Dermis blood vessel endothelial cell (primary cell): Measurements from ENCODE around the gene MYO3A. TPM values are rescaled to one million over a fixed set of nuclear protein-coding genes. Genes with fewer than 3 reads are reported as not detected.
"Not testable (repeated sequence)": the region's sequence is repeated elsewhere in the genome, so short reads cannot be mapped to it uniquely, and the experiment has no call there.

Experiments used
- DNase-seq: peaks from one replicate; pipeline ENCODE4 v3.0.0; 2010
- total RNA-seq: library from RNA; depleted of rRNA; stranded (reverse); fragments of >200 nt; gene quantifications from 2 replicates; pipeline ENCODE4 v1.2.3, GENCODE V29; 2014

Gene MYO3A
- total RNA-seq, 1 donor from 2014 or later: not detected

DNA sequence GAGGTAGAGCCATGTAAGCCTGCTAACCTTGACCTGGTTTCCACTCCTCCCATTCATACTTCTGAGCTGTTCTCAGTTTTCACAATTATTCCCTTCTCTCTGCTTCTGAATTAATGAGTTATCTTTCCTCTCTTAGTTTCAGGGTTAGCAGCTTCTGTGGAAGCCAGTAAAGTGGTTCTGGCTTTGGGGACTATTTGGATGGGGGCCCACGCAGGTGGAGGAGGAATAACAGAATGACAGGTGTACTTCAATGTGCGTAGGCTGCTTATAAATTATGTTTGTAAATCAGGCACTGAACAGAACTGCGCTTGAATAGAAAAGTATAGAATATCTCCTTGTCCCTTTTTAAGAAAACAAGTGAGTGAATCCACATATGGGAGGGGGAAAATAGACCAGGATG, 153.6 kb downstream of the MYO3A start:
- DNase-seq: no peak

DNA sequence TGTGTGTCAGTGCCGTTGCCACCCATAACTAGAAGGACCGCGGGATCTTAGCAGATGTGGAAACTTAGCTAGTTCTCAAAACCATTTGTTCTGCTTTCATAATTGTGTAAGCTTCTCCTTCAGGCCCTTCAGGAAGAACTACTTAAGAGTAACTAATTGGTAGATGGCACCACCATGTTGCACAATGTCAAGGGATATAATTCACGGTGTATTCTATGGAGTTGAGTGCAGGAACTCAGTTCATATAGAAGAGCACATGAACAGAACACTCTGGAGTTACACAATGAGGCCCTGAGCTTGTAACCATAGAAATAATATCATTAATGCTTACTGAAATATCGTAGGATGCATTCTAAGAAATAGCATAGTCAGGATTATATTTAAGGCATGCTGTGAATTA, 156.0 kb downstream of the MYO3A start:
- DNase-seq: no peak

DNA sequence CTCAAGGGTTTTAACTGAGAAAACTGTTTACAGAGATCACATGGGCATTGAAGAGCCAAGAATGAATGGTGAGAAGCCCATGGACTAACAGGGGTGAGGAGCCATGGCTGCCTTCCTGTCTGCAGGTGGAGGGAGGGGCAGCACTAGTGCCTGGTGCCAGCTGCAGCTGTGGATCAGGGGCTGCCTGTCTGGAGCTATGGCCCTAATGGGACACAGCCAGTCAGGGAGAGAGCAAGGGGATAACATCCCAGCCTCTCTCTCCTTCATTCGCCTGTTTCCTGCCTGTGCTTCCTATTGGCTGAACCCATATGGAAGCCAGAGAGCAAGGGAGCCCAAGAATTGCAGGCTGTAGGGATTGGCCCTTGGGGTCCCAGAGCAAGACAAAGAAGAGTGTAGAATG, 156.7 kb downstream of the MYO3A start:
- no peak for DNase-seq

DNA sequence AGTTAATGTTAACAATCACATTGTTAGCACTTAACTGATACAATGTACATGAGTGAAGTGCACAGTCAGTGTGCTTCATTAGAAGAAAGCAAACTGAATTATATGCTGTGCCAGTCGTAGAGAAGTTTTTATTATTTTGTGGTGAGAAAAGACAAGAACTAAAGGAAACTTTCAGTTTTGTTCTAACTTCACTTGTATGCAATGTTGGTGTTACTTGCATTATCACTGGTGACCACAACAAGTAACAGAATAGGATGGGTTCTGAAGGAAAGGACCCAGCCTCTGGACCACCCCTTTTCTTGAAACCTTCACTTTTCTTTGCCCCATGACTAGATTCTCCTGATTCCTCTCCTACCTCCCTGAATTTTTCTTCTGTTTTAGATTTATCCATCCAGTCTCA, 159.2 kb downstream of the MYO3A start:
- DNase-seq: no peak

DNA sequence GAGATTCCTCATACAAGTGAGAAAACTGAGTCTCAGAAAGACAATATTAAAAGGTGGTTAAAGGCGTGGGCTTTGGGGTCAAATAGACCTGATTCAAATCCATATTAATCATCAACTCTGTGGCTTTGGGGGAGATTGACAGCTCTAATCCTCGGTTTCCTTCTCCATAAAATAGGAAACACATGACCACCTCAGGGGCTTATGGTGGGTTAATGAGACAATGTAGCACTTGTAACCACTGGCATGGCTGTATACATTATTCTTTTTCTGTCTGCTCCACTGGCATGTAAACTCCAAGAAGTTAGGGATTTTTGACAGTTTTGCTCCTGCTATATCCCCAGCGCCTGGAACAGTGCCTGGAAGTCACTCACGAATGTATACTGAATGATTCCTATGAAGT, 161.8 kb downstream of the MYO3A start:
- DNase-seq: no peak

DNA sequence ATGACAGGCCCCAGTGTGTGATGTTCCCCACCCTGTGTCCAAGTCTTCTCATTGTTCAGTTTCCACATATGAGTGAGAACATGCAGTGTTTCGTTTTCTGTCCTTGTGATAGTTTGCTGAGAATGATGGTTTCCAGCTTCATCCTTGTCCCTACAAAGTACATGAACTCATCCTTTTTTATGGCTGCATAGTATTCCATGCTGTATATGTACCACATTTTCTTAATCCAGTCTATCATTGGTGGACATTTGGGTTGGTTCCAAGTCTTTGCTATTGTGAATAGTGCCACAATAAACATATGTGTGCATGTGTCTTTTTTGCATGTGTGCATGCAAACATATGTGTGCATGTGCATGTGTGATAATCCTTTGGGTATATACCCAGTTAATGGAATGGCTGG, 163.5 kb downstream of the MYO3A start:
- DNase-seq: not testable (repeated sequence)

DNA sequence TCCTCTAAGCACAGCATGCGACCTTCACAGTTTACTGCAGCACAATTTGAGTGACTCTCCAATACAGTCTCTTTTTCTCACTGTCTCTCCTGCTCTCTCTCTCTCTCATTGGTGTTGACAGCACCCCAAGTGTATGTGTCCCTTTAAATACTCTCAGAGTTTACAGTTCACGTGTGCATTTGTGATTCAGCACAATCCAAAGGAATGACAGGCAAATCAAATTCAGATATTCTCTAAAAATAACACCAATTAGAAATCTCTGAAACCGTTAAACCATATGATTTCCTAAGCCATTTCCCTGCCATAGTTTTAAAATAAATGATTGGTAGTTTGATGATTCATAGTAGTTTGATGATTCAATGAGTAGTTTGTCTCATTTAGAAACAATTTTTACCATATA, 178.5 kb downstream of the MYO3A start:
- DNase-seq: no peak

DNA sequence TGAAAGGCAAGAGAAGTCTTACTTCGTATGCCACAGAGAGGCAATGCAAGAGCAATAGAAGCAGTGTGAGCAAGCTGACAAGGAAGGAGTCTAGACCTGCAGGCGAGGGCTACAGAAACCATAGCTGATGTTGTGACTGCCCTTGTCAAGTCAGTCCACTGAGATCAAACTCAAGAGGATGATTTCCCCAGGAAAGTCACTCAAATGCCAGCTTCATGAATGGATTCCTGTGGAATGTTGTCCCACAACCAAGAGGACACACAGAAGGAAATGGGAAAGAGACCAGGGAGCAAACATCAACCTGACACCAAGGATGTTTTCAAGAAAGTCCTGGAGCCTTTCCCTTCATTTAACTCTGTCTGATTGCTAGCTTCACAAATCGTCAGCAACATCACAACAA, 204.6 kb downstream of the MYO3A start:
- DNase-seq: no peak

DNA sequence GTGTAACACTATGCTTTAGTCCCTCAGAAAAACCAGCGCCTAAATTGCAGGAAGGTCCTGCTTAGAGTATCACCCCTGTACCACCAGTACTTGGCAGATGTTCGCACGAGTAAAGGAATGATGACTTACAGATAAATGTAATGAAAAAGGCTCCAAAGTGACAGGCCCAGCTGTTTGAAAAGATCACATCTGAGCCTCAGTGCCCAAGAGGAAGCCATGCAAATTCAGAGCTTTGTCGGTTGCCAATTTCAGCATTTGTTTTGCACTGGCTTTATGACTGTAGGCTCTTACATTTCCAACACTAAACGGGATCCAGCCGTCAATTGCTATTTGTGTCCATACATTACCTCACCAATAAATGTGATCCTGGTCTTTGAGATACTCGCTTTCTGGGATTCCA, 222.0 kb downstream of the MYO3A start:
- no peak for DNase-seq

DNA sequence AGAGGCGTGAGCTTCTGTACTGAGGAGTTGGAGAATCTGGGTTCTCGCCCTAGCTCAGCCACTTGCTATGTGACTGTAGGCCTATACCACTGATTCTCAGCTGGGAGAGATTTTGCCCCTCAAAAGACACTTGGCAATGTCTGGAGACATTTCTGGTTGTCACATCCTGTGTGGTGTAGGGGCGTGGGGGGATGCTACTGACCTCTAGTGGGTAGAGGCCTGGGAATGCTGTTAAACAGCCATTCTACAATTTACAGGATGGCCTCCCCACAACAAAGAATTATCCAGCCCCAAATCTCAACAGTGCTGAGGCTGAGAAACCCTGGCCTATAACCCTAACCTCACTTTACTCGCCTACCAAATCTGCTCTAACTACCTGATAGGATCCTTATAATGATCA, 223.7 kb downstream of the MYO3A start:
- no peak for DNase-seq

DNA sequence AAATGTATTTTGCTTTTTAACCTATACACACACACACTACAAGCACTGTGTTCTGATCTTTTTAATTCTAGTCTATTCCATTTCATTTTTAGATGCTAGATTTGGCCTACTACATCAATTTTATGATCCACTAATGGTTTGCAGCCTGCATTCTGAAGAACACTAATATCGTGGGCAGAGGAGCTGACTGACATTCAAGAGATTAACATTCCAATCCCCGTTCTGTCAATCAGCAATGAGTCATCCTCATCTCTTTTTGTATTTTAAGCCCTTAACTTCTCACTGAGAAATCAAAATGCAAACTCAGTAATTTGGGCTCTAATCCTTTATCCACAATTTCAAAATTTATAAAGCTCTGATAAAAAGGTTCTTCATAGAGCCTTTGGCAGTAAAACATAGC, 235.4 kb downstream of the MYO3A start:
- DNase-seq: no peak

DNA sequence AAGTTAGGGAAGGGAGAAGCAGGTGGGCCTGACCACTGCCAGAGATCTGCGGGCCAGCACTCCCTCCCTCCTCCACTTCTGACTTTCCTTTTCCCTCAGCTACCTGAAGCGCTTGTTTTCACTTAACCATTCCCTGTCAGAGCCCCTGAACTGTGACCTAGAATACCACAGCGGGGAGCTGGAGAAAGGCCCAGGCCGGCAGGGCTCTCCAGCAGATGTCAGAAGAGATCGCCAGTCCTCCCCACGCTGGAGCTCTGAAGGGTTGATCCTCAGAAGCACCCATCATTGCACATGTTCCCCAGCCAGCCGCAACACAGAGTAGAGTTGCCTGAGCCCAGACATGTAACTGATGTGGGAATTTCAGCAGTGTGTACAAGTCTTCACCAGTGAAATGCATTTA, 238.1 kb downstream of the MYO3A start:
- no peak for DNase-seq

DNA sequence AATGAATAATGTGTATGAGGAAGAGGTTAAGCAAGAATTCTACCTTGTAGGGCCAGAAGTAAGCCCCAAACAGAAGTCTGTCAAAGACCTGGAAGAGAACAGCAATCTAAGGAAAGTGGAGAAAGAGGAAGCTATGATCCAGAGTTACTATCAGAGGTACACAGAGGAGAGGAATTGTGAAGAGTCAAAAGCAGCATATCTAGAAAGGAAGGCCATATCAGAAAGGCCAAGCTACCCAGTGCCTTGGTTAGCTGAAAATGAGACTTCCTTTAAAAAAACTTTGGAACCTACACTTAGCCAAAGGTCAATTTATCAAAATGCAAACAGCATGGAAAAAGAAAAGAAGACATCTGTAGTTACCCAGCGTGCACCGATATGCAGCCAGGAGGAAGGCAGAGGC, 239.8 kb downstream of the MYO3A start:
- no peak for DNase-seq

DNA sequence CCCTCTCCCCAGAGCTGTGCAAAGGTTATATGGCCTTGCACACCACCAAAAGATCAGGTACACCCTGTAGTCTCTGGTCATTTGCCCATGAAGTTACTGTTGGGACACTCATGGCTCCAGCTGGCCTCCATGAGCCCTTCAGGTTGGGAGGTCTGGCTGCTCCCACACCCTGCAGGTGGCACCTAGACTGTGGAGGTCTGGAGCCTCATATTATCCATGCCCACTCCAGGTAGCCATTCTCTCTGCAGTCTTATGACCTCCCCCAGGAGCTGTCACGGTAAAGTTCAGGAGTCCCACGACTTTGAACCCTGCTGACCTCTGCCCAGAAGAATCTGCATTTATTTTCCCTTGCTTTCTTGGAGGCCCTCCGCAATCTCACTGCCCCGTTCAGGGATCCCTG, 243.3 kb downstream of the MYO3A start:
- DNase-seq: no peak

DNA sequence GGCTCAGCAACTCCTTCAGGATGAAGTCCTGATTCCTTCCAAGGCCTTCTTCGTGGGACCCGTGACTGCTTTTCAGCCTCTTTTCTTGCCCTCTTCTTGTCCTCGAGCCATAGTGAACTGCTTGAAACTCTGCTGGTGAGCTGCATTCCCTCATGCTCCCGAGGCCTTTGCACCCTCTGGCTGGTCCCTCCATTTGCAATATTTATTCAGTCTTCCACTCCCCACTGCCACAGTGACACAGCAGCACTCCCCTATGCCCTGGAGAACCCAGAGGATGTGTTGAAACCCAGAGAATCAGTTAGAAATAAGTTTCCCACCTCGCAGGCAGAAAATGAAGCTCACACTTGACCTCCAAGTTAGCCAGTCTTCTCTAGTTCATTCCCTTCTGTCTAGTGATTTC, 260.2 kb downstream of the MYO3A start:
- DNase-seq: no peak

DNA sequence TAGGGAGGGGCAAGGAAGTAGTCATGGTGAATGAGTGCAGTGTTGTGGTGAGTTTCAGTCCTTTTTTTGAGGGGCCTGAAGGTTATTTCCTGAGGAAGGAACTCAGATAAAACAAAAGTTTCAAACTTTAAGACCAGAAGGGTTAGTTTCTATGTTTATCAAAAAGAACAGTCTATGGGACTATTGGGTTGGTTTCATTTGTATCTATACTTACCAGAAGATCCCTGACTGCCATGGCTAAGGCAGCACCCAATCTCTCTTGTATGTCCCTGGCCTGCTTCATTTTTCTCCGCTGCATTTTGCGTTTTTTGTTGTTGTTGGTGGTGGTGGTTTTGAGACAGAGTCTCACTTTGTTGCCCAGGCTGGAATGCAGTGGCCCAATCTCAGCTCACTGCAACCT, 263.2 kb downstream of the MYO3A start:
- no peak for DNase-seq

DNA sequence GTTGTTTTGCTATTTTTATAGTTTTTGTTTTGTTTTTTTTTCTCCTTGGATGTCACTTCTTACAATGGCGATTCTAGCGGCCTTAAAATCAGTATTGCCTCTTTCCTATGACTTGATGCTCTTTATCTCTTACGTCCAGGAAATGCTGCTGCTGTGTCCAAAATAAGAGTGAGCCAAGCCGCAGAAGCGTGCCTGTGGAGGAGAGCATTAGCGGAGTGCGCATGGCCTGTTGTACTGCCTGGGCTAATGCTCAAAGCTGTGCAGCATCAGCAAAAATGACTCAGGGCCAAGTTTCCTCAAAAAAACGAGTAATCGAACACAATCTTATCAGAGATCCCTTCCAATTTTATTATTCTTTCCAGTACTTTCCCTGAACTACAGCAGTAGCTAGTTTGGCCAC, 264.1 kb downstream of the MYO3A start:
- no peak for DNase-seq

DNA sequence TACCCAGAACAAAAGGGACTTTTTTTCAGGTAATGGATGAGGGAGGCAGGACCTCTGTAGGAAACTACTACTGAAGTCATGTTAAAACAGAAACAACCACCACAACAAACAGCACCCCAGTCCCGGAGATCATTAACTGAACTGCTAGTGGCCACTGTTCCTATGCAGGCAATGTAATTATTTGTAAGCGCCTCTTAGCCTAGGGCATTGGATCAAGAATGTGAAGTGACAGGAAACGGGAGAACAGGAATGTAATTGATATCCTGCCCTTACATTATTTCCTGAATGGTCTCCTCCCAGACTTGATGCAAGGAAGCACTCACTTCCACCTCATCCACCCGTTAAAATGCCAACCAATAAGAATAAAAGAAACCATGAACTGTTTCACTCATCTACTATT, 265.8 kb downstream of the MYO3A start:
- DNase-seq: no peak

DNA sequence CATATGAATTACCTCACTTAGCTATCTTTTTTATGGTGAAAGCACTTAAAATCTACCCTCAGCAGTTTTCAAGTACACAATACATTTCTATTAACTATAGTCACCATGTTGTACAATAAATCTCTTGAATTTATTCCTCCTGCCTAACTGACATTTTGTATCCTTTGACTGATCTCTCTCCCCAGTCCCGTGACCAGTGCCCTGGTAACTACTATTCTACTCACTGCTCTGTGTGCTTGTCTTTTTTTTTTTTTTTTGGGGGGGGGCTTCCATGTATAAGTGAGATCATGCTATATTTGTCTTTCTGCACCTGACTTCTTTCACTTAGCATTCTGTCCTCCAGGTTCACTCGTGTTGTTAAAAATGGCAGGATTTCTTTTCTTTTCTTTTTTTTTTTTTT, 271.2 kb downstream of the MYO3A start:
- DNase-seq: no peak

DNA sequence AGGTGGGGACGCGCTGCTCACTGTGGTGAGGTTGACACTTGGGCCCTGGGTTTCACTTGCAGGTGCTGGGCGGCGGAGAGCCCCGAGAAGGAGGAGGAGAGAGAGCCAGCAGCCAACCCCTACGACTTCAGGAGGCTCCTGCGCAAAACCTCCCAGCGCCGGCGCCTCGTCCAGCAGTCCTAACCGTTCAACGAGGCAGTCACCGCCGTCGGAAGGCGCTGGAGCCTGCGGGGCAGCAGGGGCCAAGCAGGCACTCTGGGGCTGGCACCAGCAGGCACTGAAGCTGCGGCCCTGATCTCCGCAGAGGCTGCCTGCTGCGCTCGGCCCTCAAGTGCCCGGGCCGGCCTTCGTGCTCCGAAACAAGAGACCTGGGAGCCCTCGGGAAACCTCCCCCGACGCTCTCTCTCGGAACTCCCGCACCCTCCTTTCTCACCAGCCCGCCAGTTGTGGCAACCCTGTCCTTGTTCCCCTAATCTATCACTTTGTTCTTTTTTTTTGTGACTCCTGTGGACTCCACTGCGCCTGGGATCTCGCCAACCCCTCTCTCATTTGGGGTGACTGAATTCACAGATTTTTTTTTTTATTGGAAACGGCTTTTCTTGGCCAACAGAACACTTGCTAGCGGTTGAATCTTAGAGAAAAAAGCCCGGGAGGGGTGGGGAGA, 277.9 kb downstream of the MYO3A start:
- no peak for DNase-seq

DNA sequence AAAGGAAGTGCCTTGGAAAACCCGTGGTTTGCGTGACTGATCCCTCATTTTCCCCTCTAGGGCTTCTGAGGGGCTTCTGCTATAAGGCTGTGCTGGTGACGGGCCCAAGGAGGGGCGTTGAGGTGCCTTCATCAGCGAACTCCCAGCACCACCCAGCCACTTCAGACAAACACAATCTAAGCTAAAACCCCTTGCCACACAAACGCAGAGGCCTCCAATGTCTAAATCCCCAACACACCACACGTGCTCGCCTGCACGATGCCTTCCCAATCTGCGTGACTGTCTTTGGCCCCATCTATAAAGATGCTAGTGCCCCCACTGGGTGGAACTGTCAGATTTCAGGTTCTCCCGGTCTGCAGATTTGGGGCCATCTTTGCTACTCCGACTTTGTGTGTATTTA, 278.5 kb downstream of the MYO3A start:
- no peak for DNase-seq

DNA sequence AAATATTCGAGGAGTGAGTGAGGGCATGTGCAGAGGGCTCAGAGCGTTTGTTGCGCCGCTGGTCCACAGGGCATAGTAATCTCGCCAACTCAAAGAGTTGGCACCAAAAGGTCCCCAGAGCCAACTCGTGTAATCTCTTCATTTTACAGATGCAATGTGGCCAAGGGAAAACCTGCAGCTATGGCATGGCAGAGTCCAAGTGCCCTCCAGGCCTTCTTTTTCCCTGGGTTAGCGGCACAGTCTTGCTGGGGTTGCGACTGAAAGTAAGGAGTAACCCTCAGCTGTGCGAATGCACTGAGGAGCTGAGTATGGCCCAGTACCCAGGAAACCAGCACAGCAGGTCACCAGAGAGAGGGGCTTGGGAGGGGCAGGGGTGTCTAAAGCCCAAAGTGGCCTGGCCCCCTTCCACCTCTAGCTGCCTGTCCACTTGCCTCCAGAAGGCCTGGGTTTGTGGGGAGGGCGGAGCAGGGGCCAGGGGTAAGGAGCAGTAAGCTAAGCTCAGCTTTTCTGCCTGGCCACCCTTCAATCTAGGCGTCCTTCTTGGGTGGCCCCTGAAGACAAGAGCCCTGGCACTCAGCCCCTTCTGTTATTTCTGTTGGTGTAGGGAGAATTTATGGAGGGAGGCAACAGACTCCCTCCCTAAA, 279.2 kb downstream of the MYO3A start:
- DNase-seq: no peak

DNA sequence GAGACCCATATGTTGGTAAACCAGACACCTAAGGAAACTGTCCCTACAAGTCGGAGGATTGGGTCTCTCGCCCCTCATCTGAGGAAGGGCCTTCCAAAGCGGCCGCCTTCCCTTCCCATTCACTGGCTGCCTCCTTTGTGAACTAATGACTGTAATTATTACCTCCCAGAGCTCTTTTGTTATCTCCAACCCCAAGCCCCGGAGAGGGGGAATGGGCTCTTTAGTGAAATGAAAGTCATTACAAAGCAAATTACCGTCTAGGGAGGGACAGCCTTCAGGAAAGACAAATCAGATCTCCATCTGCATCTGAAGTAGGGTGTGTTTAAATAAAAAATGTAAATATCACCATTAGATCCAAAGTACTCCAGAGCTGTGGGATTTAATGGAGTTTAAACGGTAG, 280.0 kb downstream of the MYO3A start:
- DNase-seq: no peak

DNA sequence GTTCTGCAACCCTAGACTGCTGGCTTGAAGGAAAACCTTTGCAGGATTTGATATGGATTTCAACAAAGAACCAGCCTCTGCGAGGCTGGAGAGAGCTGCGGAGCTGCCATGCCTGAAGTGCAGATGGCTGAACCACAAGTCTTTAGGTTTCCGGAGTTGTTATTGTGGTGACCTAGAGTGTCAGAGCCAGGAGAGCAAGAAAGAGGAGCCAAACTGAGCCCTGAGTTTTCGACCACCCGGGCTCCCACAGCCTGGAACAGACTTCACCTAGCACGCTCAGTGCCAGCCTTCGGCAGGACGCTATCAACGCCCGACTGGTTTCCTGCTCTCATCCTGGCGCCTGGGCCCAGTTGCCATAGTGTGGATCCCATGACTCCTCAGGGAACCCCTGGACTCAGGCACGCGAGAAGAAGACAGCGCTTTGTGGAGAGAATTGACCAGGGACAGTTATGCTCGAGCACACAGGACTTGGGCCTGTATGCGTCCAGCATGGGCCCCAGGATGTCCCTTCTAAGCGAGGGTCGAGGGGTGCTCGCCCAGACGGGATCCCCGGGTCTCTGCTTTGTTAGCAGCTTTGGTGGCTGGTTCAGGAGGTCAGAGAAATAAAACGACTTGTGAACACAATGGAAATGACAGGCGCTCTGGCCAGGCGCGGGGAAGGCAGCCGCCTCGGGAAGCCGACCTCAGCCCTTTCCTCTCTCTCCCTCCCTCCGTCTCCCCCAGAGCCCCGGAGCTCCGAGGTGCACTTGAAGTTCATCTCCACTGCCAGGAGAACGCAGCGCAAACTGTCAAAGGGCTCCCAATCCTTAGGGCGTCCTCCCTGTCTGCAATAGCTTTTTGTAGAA, 280.7 kb downstream of the MYO3A start:
- no peak for DNase-seq
